Suprapubic skin (tissue), 4 donors: ENCODE results near the gene UBTD1. TPM values are rescaled to one million over a fixed set of nuclear protein-coding genes. Genes with fewer than 3 reads are reported as not detected.

ENCODE experiments used
- DNase-seq, 2 donors: peaks; one replicate each; pipeline ENCODE4 v3.0.0-alpha.2; 2019; ENCODE audit warnings: low spot score in 2 of 2
- H3K27ac ChIP-seq: fragments of 200-600 bp; sonication (generic); one replicate; pipeline ENCODE4 v1.5.1; 2019
- H3K27me3 ChIP-seq: fragments of 200-600 bp; sonication (generic); one replicate; pipeline ENCODE4 v1.5.1; 2019
- H3K36me3 ChIP-seq: fragments of 200-600 bp; sonication (generic); one replicate; pipeline ENCODE4 v1.5.1; 2019
- H3K4me1 ChIP-seq: fragments of 200-600 bp; sonication (generic); one replicate; pipeline ENCODE4 v1.5.1; 2019
- H3K4me3 ChIP-seq: fragments of 200-600 bp; sonication (generic); one replicate; pipeline ENCODE4 v1.5.1; 2019; ENCODE audit warnings: mild to moderate bottlenecking
- H3K9me3 ChIP-seq: fragments of 200-600 bp; sonication (generic); one replicate; pipeline ENCODE4 v1.5.1; 2019
- EP300 ChIP-seq: sonication (generic); formaldehyde crosslinking; IDR thresholded peaks from one replicate; pipeline ENCODE4 v1.6.1; 2017; ENCODE audit warnings: antibody characterized with exemption
- POLR2A ChIP-seq, 2 donors: fragments of 450-650 bp; IDR thresholded peaks; one replicate each; pipeline ENCODE4 v1.6.1; 2017; ENCODE audit warnings: antibody characterized with exemption in 2 of 2, mild to moderate bottlenecking in 2 of 2, moderate library complexity in 2 of 2
- POLR2AphosphoS5 ChIP-seq, 3 donors: sonication (generic); formaldehyde crosslinking; IDR thresholded peaks; one replicate each; pipeline ENCODE4 v1.6.1; 2017; ENCODE audit warnings: antibody characterized with exemption in 3 of 3
- WGBS: methylation state at CpG from one replicate; pipeline ENCODE4 v1.1.5; 2018; 5-methylcytosine and 5-hydroxymethylcytosine counted together
- total RNA-seq, 4 donors: library from RNA; depleted of rRNA; stranded (reverse); fragments of >200 nt; gene quantifications; one replicate each; pipeline ENCODE4 v1.1.0, GENCODE V29; 2016
- TF ChIP-seq, protein P1 (sequence below), 2 donors: fragments of 200-600 bp in 1 of 2; fragments of 450-650 bp in 1 of 2; sonication (generic) in 1 of 2; IDR thresholded peaks; one replicate each; pipeline ENCODE4 v1.5.1; 2016 to 2019; ENCODE audit warnings: antibody characterized with exemption in 2 of 2, mild to moderate bottlenecking in 1 of 2, moderate library complexity in 1 of 2

The UBTD1 gene
- total RNA-seq, 4 donors from 2014 or later: 15.2 to 50.8 (median 36.4) TPM

DNA sequence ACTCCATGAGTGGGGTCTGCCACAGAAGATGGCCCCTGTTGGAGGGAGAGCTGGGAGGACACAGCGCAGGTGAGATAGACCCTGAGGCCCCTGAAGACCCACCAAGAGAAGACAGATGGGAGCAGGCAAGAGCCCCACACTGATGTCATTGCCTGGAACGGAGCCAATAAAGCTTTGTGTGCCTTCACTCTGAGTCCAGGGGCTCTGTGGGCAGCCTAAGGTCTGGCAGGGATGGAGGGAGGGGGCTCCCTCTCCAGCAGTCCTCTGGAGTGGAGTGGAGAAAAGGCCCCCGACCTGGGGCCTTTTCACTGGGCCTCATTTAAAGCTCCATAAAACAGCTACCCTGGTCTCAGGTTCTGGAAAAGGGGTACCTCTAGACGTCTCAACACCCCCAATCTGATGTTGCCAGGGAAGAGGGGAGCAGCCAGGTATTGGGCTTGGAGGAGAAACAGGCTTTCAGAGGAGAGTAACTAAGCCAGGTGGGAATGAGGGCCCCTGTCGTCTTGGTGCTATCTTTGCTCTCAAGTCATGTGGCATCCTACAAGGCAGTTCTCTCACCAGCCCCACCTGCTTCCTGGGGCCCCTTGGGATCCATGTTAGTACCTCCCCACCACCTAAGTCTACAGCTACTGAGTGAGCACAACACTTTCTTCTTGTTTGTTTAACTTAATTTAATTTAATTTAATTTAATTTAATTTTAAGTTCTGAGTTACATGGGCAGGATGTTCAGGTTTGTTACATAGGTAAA is 92.2 kb downstream of the UBTD1 start:
- peaks cover 12% of the 10 kb centered on the region for H3K4me1 ChIP-seq
- TF ChIP-seq EP300: no peak
- TF ChIP-seq, protein P1, sequence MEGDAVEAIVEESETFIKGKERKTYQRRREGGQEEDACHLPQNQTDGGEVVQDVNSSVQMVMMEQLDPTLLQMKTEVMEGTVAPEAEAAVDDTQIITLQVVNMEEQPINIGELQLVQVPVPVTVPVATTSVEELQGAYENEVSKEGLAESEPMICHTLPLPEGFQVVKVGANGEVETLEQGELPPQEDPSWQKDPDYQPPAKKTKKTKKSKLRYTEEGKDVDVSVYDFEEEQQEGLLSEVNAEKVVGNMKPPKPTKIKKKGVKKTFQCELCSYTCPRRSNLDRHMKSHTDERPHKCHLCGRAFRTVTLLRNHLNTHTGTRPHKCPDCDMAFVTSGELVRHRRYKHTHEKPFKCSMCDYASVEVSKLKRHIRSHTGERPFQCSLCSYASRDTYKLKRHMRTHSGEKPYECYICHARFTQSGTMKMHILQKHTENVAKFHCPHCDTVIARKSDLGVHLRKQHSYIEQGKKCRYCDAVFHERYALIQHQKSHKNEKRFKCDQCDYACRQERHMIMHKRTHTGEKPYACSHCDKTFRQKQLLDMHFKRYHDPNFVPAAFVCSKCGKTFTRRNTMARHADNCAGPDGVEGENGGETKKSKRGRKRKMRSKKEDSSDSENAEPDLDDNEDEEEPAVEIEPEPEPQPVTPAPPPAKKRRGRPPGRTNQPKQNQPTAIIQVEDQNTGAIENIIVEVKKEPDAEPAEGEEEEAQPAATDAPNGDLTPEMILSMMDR (IDR thresholded peaks at IDR 0.05): no peak
- no peaks in the 10 kb centered on the region for H3K36me3 ChIP-seq
- H3K27ac ChIP-seq: no peak overlapping the region
- H3K4me3 ChIP-seq: no peak overlapping the region
- no peak for DNase-seq
- WGBS: 78% methylated on average over 4 of the region's 5 CpGs
- H3K27me3 ChIP-seq: no peaks in the 10 kb centered on the region
- no peaks in the 10 kb centered on the region for H3K9me3 ChIP-seq

DNA sequence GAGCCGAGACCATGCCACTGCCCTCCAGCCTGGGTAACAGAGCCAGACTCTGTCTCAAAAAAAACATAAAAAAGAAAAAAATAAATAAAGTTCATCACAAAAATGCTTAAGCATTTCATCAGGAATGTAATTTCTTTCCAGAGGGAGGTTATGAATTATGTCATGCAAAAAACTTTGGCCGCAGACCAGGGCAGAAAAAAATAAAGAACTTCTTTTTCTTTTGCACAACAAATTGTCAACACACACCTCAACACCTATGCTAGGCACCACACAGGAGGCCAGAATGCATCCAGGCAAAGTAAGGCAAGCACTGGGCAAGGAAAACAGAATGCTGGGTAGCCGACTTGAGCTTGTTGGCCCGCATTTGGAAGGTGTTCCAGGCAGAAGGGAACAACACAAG is 94.7 kb downstream of the UBTD1 start:
- Histone ChIP-seq H3K9me3 (no peaks in the 10 kb centered on the region), H3K4me1 (peaks cover 24% of the 10 kb centered on the region), H3K27ac (no peak overlapping the region), H3K4me3 (no peak overlapping the region), H3K27me3 (no peaks in the 10 kb centered on the region), H3K36me3 (no peaks in the 10 kb centered on the region)
- 33% methylated on average over 4 of the region's 4 CpGs for WGBS
- TF ChIP-seq POLR2AphosphoS5 (IDR thresholded peaks at IDR 0.05): no peak
- no peak for DNase-seq

- Histone ChIP-seq H3K36me3 (no peaks in the 10 kb centered on the region), H3K27ac (peak overlapping the region; percentile 72), H3K9me3 (no peaks in the 10 kb centered on the region), H3K4me1 (peaks cover 24% of the 10 kb centered on the region), H3K4me3 (no peak overlapping the region), H3K27me3 (no peaks in the 10 kb centered on the region)
- TF ChIP-seq, protein P1 (IDR thresholded peaks at IDR 0.05): no peak
- TF ChIP-seq POLR2A (IDR thresholded peaks at IDR 0.05) (no peak), EP300 (peak; percentile 84), POLR2AphosphoS5 (IDR thresholded peaks at IDR 0.05) (peak in 1 of 3 donors; percentile 12)
- DNase-seq: no peak
- 39% methylated on average over 10 of the region's 10 CpGs for WGBS
These were observed 97.7 kb downstream of the UBTD1 start for GRCh38 chr10:97596101-97597082.

DNA sequence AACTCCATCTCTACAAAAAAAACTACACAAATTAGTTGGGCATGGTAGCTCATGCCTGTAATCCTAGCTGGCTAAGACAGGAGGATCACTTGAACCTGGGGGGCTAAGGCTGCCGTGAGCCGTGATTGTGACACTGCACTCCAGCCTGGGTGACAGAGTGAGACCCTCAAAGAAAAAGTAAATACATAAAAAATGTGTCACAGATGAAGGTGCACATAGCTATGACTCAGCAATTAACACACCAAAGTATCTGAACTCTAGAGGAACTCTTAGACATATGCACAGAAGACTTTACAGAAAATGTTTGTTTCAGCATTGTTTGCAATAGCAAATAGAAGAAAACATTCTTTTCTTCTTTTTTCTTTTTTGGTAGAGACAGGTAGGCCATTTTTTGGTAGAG is 99.1 kb downstream of the UBTD1 start:
- Histone ChIP-seq H3K36me3 (no peaks in the 10 kb centered on the region), H3K27me3 (no peaks in the 10 kb centered on the region), H3K4me1 (peaks cover 24% of the 10 kb centered on the region), H3K4me3 (no peak overlapping the region), H3K9me3 (no peaks in the 10 kb centered on the region), H3K27ac (no peak overlapping the region)
- no peak for DNase-seq
- no peak for TF ChIP-seq POLR2A (IDR thresholded peaks at IDR 0.05)
- TF ChIP-seq POLR2AphosphoS5 (IDR thresholded peaks at IDR 0.05): no peak
- TF ChIP-seq, protein P1 (IDR thresholded peaks at IDR 0.05): no peak
- no peak for TF ChIP-seq EP300
- WGBS: 84% methylated on average over 2 of the region's 2 CpGs

DNA sequence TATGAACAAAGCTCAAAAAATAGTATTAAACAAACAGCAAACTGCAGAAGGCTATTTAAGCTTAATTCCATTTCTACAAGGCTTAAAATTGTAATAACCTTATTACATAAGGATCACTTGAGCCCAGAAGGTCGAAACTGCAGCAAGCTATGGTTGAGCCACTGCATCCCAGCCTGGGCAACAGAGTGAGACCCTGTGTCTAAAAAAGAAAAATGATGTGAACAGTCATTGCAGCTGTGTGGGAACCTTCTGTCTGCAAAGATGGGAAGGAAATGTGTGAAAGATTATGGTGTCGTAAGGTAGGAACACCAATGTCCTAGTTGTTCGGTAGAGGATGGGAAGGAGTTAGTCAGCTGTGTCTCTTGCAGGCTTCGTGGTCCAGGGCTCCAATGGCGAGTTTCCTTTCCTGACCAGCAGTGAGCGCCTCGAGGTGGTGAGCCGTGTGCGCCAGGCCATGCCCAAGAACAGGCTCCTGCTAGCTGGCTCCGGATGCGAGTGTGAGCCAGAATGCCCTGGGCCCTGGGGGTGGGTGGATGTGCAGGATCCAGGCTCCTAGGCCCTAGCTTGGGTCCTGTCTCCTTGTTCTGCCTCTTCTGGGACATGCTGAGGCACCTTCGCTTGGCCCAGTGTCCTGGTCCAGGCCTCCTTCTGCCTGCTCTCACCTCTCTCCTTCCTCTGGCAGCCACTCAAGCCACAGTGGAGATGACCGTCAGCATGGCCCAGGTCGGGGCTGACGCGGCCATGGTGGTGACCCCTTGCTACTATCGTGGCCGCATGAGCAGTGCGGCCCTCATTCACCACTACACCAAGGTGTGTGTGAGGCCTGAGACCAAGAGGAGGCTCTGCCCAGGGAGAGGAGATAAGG is 99.9 kb downstream of the UBTD1 start:
- no peak overlapping the region for H3K4me3 ChIP-seq
- no peak overlapping the region for H3K27ac ChIP-seq
- no peaks in the 10 kb centered on the region for H3K36me3 ChIP-seq
- H3K9me3 ChIP-seq: no peaks in the 10 kb centered on the region
- TF ChIP-seq, protein P1 (IDR thresholded peaks at IDR 0.05): no peak
- TF ChIP-seq POLR2AphosphoS5 (IDR thresholded peaks at IDR 0.05) (no peak), EP300 (no peak), POLR2A (IDR thresholded peaks at IDR 0.05) (no peak)
- 67% methylated on average over 12 of the region's 19 CpGs for WGBS
- no peaks in the 10 kb centered on the region for H3K27me3 ChIP-seq
- H3K4me1 ChIP-seq: peaks cover 22% of the 10 kb centered on the region
- DNase-seq: no peak
